GM12878 (cell line): ENCODE measurements around the gene CCR5AS.

ENCODE experiments used
- ATAC-seq: fragments of 200-7000 bp; cut with Tn5 transposase; 3 replicates; pipeline ENCODE4 v1.9.1; 2020; ENCODE audit warnings: mild to moderate bottlenecking, moderate library complexity
- BruUV-seq: library from RNA; stranded (reverse); fragments of 400-500 nt; replicated peaks from 2 replicates; lab custom pipeline; 2021; lab: Mats Ljungman, UMichigan
- CTCF ChIA-PET: fragments of 300-600 bp; sonication (Branson Sonifier 250); formaldehyde crosslinking; extraction: SDS; loops from one replicate; lab custom pipeline; 2021; ENCODE audit warnings: inconsistent platforms; lab: Yijun Ruan, JAX
- POLR2A ChIA-PET: fragments of 350-600 bp; formaldehyde crosslinking; extraction: SDS; loops from one replicate; lab custom pipeline; 2021; ENCODE audit warnings: inconsistent platforms; lab: Charles Lee
- RAD21 ChIA-PET: fragments of 300-600 bp; sonication (Branson Sonifier 250); formaldehyde crosslinking; loops from one replicate; lab custom pipeline; 2023; ENCODE audit warnings: antibody characterized with exemption; ENCODE audit not compliant: unreplicated experiment; lab: Charles Lee
- SMC1A ChIA-PET: fragments of 300-600 bp; sonication (Branson Sonifier 250); formaldehyde crosslinking; loops from one replicate; lab custom pipeline; 2023; ENCODE audit not compliant: unreplicated experiment, uncharacterized antibody; lab: Charles Lee
- DNase-seq: peaks from one replicate; pipeline ENCODE4 v3.0.0-alpha.2; 2011; ENCODE audit warnings: low read depth, low spot score
- FAIRE-seq: peaks from 3 replicates; lab custom pipeline; 2011; peaks lifted over from hg19 to GRCh38; lab: Jason Lieb, UNC
- H2AFZ ChIP-seq: 2 replicates; pipeline ENCODE4 v1.6.0; 2011; ENCODE audit warnings: low read depth, low read length, control low read depth; ENCODE audit not compliant: control insufficient read depth
- H3K27ac ChIP-seq: 2 replicates; pipeline ENCODE4 v1.5.1; 2011; ENCODE audit warnings: control low read depth; ENCODE audit not compliant: control insufficient read depth, insufficient read depth
- H3K27me3 ChIP-seq, 2 experiments: replicated peaks in 1 of 2; 2 replicates each; pipeline versions ENCODE4 v1.6.0 to v1.6.1; 2011; ENCODE audit warnings: low read length in 1 of 2; ENCODE audit not compliant: control insufficient read depth in 2 of 2, insufficient read depth in 2 of 2
- H3K36me3 ChIP-seq, 2 experiments: 2 replicates each; pipeline ENCODE4 v1.5.1; 2011; ENCODE audit warnings: low read length in 1 of 2; ENCODE audit not compliant: control insufficient read depth in 2 of 2, insufficient read depth in 2 of 2
- H3K4me1 ChIP-seq: 2 replicates; pipeline ENCODE4 v1.6.1; 2011; ENCODE audit warnings: mild to moderate bottlenecking, low read length, moderate library complexity, mixed read lengths; ENCODE audit not compliant: control insufficient read depth, insufficient read depth
- H3K4me2 ChIP-seq: 2 replicates; pipeline ENCODE4 v1.6.0; 2011; ENCODE audit warnings: control low read depth; ENCODE audit not compliant: control insufficient read depth, insufficient read depth
- H3K4me3 ChIP-seq: fragments of 200-600 bp; sonication (generic); 2 replicates; pipeline ENCODE4 v1.5.1; 2016
- H3K79me2 ChIP-seq: 2 replicates; pipeline ENCODE4 v1.6.0; 2011; ENCODE audit warnings: low read length; ENCODE audit not compliant: control insufficient read depth, insufficient read depth
- H3K9ac ChIP-seq: 2 replicates; pipeline ENCODE4 v1.8.0; 2011; ENCODE audit warnings: low read length, control low read depth, mixed read lengths; ENCODE audit not compliant: control insufficient read depth, insufficient read depth
- H3K9me3 ChIP-seq: replicated peaks from 3 replicates; pipeline ENCODE4 v1.5.1; 2011; ENCODE audit warnings: mild to moderate bottlenecking, low read length; ENCODE audit not compliant: control insufficient read depth, insufficient read depth
- H4K20me1 ChIP-seq: 2 replicates; pipeline ENCODE4 v1.6.0; 2011; ENCODE audit not compliant: control insufficient read depth, insufficient read depth
- ATF7 ChIP-seq: fragments of 450-650 bp; IDR thresholded peaks from 2 replicates; pipeline ENCODE4 v1.6.1; 2016; ENCODE audit warnings: low read depth, mild to moderate bottlenecking
- EED ChIP-seq: sonication (generic); IDR thresholded peaks from 2 replicates; pipeline ENCODE4 v1.6.1; 2016; ENCODE audit warnings: antibody characterized with exemption, low read depth
- FOXK2 ChIP-seq: fragments of 450-650 bp; IDR thresholded peaks from 2 replicates; pipeline ENCODE4 v1.6.1; 2017; ENCODE audit warnings: mild to moderate bottlenecking, moderate library complexity
- JUNB ChIP-seq: IDR thresholded peaks from 2 replicates; pipeline ENCODE4 v1.6.1; 2016; ENCODE audit warnings: antibody characterized with exemption, mild to moderate bottlenecking
- JUND ChIP-seq: IDR thresholded peaks from 2 replicates; pipeline ENCODE4 v1.6.1; 2012; ENCODE audit warnings: low read depth, mild to moderate bottlenecking, low read length, improper control_type of control experiment, moderate library complexity
- KLF5 ChIP-seq: fragments of 450-650 bp; IDR thresholded peaks from 2 replicates; pipeline ENCODE4 v1.6.1; 2014; ENCODE audit warnings: mild to moderate bottlenecking; ENCODE audit not compliant: partially characterized antibody
- MTA2 ChIP-seq: fragments of 450-650 bp; IDR thresholded peaks from 2 replicates; pipeline ENCODE4 v1.6.1; 2016; ENCODE audit warnings: low read depth, mild to moderate bottlenecking, moderate library complexity
- MXI1 ChIP-seq: fragments of 150-350 bp; IDR thresholded peaks from 2 replicates; pipeline ENCODE4 v1.6.1; 2011; ENCODE audit warnings: low read depth, mild to moderate bottlenecking, inconsistent platforms, low read length, improper control_type of control experiment
- NFXL1 ChIP-seq: fragments of 450-650 bp; IDR thresholded peaks from 2 replicates; pipeline ENCODE4 v1.6.1; 2017; ENCODE audit warnings: antibody characterized with exemption, mild to moderate bottlenecking, borderline replicate concordance
- NR2C2 ChIP-seq: IDR thresholded peaks from 2 replicates; pipeline ENCODE4 v1.6.1; 2011; ENCODE audit warnings: borderline replicate concordance, low read depth; ENCODE audit not compliant: control insufficient read depth, insufficient read length
- POLR2A ChIP-seq: IDR thresholded peaks from 2 replicates; pipeline ENCODE4 v1.6.1; 2011; ENCODE audit warnings: low read depth, mild to moderate bottlenecking, low read length
- RBBP5 ChIP-seq: fragments of 200-600 bp; sonication (generic); conservative IDR thresholded peaks from 2 replicates; pipeline ENCODE4 v1.6.1; 2016
- SREBF1 ChIP-seq: IDR thresholded peaks from 2 replicates; pipeline ENCODE4 v1.6.1; 2012; ENCODE audit warnings: mild to moderate bottlenecking, low read length
- ZSCAN29 ChIP-seq: fragments of 450-650 bp; IDR thresholded peaks from 2 replicates; pipeline ENCODE4 v1.6.1; 2017; ENCODE audit warnings: mild to moderate bottlenecking, moderate library complexity
- WGBS: methylation state at CpG from one replicate; pipeline ENCODE4 v1.1.6; 2016; ENCODE audit warnings: low lambda C conversion rate; ENCODE audit not compliant: insufficient replicate concordance, insufficient coverage; ENCODE audit errors: missing lambda C conversion rate; 5-methylcytosine and 5-hydroxymethylcytosine counted together
- in situ Hi-C: fragments of 300-500 bp; cut with MboI; formaldehyde crosslinking; loops from 9 replicates; pipeline ENCODE4 v1.14.3; 2018; ENCODE audit warnings: mixed read lengths
- intact Hi-C: fragments of 100-400 bp; cut with micrococcal nuclease; formaldehyde crosslinking; loops from one replicate; pipeline ENCODE4 v1.14.2; 2022; ENCODE audit not compliant: unreplicated experiment
- TF ChIP-seq, protein P1 (sequence below): IDR thresholded peaks from 2 replicates; pipeline ENCODE4 v1.6.1; 2012; ENCODE audit warnings: low read depth, low read length, improper control_type of control experiment
- TF ChIP-seq, protein P2 (sequence below): IDR thresholded peaks from 2 replicates; pipeline ENCODE4 v1.6.1; 2011; ENCODE audit warnings: low read depth, mild to moderate bottlenecking, low read length, moderate library complexity, borderline replicate concordance; ENCODE audit errors: extremely low read depth
- TF ChIP-seq, protein P3 (sequence below): fragments of 450-650 bp; formaldehyde crosslinking; IDR thresholded peaks from 2 replicates; pipeline ENCODE4 v1.4.0; 2022; ENCODE audit warnings: mild to moderate bottlenecking, moderate library complexity

The CCR5AS gene

DNA sequence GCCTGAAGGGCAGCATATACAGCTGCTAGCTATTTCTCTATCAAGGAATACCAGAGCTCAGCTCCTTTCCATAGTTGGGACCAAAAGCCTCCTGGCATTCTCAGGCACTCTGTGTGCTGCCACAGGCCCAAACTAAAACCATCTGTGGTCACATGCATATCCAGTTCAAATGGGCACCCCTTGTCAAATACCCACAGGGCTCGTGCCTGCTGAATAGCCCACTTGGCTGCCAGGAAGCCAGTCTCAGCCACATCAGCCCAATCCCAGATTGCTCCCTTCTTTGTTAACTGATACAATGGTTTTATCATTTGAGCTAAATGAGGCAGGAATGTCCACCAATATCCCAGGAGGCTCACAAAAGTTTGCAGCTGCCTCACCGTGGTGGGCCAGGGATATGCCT lies 14.1 kb upstream of the CCR5AS start:
- no peaks in the 10 kb centered on the region for H4K20me1 ChIP-seq
- intact Hi-C loops (no loop called here), in situ Hi-C loops (no loop called here)
- 9% methylated on average over 2 of the region's 2 CpGs for WGBS
- ChIA-PET POLR2A (no interaction called here), RAD21 (no interaction called here), SMC1A (no interaction called here), CTCF (interaction anchor here (1.0 kb wide), 1 partner anchor 69 kb away, joined by 3 read pairs; no protein-coding TSS in a partner anchor)
- BruUV-seq = no TSS peak
- H3K9me3 ChIP-seq = no peaks in the 10 kb centered on the region; the same call in 2 of the 3 replicates
- FAIRE-seq (no peak), ATAC-seq (no peak), DNase-seq (no peak)
- no peaks in the 10 kb centered on the region; a peak in 1 of 4 replicates for H3K27me3 ChIP-seq
- H3K4me3 ChIP-seq = no peak overlapping the region
- H3K27ac ChIP-seq = no peak overlapping the region
- H3K4me1 ChIP-seq = no peaks in the 10 kb centered on the region
- H3K79me2 ChIP-seq = no peaks in the 10 kb centered on the region
- H2AFZ ChIP-seq = no peak overlapping the region
- TF ChIP-seq RBBP5 (no peak), NR2C2 (no peak), KLF5 (no peak), ATF7 (no peak), ZSCAN29 (no peak), SREBF1 (no peak), MXI1 (no peak), FOXK2 (no peak), JUND (no peak), MTA2 (no peak), EED (no peak), NFXL1 (no peak), JUNB (no peak), POLR2A (no peak)
- TF ChIP-seq, protein P1, sequence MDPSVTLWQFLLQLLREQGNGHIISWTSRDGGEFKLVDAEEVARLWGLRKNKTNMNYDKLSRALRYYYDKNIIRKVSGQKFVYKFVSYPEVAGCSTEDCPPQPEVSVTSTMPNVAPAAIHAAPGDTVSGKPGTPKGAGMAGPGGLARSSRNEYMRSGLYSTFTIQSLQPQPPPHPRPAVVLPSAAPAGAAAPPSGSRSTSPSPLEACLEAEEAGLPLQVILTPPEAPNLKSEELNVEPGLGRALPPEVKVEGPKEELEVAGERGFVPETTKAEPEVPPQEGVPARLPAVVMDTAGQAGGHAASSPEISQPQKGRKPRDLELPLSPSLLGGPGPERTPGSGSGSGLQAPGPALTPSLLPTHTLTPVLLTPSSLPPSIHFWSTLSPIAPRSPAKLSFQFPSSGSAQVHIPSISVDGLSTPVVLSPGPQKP = no peak
- TF ChIP-seq, protein P2, sequence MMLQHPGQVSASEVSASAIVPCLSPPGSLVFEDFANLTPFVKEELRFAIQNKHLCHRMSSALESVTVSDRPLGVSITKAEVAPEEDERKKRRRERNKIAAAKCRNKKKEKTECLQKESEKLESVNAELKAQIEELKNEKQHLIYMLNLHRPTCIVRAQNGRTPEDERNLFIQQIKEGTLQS = no peak
- TF ChIP-seq, protein P3, sequence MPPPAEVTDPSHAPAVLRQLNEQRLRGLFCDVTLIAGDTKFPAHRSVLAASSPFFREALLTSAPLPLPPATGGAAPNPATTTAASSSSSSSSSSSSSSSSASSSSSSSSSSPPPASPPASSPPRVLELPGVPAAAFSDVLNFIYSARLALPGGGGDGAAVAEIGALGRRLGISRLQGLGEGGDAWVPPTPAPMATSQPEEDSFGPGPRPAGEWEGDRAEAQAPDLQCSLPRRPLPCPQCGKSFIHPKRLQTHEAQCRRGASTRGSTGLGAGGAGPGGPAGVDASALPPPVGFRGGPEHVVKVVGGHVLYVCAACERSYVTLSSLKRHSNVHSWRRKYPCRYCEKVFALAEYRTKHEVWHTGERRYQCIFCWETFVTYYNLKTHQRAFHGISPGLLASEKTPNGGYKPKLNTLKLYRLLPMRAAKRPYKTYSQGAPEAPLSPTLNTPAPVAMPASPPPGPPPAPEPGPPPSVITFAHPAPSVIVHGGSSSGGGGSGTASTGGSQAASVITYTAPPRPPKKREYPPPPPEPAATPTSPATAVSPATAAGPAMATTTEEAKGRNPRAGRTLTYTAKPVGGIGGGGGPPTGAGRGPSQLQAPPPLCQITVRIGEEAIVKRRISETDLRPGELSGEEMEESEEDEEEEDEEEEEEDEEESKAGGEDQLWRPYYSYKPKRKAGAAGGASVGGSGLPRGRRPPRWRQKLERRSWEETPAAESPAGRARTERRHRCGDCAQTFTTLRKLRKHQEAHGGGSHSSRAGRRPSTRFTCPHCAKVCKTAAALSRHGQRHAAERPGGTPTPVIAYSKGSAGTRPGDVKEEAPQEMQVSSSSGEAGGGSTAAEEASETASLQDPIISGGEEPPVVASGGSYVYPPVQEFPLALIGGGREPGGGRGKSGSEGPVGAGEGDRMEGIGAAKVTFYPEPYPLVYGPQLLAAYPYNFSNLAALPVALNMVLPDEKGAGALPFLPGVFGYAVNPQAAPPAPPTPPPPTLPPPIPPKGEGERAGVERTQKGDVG (CRISPR knock-in tag) = no peak
- no peak overlapping the region for H3K4me2 ChIP-seq
- no peaks in the 10 kb centered on the region for H3K36me3 ChIP-seq
- no peak overlapping the region for H3K9ac ChIP-seq
